ENCODE measurements around the gene STMN1. TPM values are rescaled to one million over a fixed set of nuclear protein-coding genes. Genes with fewer than 3 reads are reported as not detected.

The STMN1 gene
- total RNA-seq, 1 experiment from 2014 or later: 349 TPM

- H3K9me3 ChIP-seq (ENCODE audit: insufficient read depth, low read depth): no peaks in the 10 kb centered on the region
- no peak for TF ChIP-seq EZH2 (IDR thresholded peaks at IDR 0.05; ENCODE audit: low read depth)
- TF ChIP-seq CTCF (conservative IDR thresholded peaks at IDR 0.05): no peak
- no peaks in the 10 kb centered on the region for H3K36me3 ChIP-seq (ENCODE audit: low read depth)
- no peak for DNase-seq
- H3K4me1 ChIP-seq (replicated peaks; ENCODE audit: insufficient read depth): no peaks in the 10 kb centered on the region; the same call in 1 of the 2 replicates
- H3K27me3 ChIP-seq (ENCODE audit: insufficient read depth, low read depth): no peaks in the 10 kb centered on the region
- POLR2A ChIA-PET (ENCODE audit: unreplicated experiment): no interaction called here
- H3K9me2 ChIP-seq (ENCODE audit: insufficient read depth): no peaks in the 10 kb centered on the region
- no peak overlapping the region for H3K27ac ChIP-seq
- no peak overlapping the region for H2AFZ ChIP-seq
- H3K4me3 ChIP-seq: no peak overlapping the region
- intact Hi-C loops (cut with micrococcal nuclease; ENCODE audit: unreplicated experiment): no loop called here
- CTCF ChIA-PET: no interaction called here
- no TSS peak for BruUV-seq (replicated peaks)
- no peak overlapping the region for H3K4me2 ChIP-seq
- no peaks in the 10 kb centered on the region for H4K20me1 ChIP-seq (ENCODE audit: insufficient read depth)
- no peaks in the 10 kb centered on the region for H3F3A ChIP-seq (ENCODE audit: insufficient read depth, low read depth)
- H3K79me2 ChIP-seq (ENCODE audit: low read depth): no peaks in the 10 kb centered on the region
These were observed 4.9 kb upstream of the STMN1 start for GRCh38 chr1:25911162-25911561.

DNA sequence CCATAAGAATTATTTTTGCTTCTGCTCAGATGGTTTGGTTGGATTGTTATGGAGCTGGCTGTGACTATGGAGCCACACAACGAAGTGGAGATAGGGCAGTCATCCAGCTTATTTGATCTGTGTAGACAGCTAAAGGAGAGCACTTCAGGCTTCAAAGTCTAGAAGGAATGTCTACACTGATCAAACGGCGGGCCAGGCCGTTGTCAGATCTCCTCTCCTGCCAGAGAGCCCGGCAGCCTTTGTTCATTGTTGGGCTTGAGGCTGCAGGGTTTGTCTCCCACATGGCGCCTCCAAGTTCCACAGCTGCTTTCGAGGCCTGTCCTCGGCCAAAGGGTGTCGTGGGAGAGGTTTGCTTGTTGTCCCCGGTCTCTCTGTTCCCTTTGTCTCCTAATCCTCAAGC, 2.8 kb upstream of the STMN1 start:
- Histone ChIP-seq H3K4me2 (no peak overlapping the region), H3K9me3 (ENCODE audit: insufficient read depth, low read depth) (no peaks in the 10 kb centered on the region), H3K79me2 (ENCODE audit: low read depth) (peaks cover 12% of the 10 kb centered on the region), H3K4me3 (no peak overlapping the region), H3K27ac (no peak overlapping the region), H3K27me3 (ENCODE audit: insufficient read depth, low read depth) (no peaks in the 10 kb centered on the region), H3K9me2 (ENCODE audit: insufficient read depth) (no peaks in the 10 kb centered on the region), H4K20me1 (ENCODE audit: insufficient read depth) (no peaks in the 10 kb centered on the region; the same call in 1 of the 2 replicates), H2AFZ (no peak overlapping the region), H3K4me1 (replicated peaks; ENCODE audit: insufficient read depth) (peaks cover 10% of the 10 kb centered on the region), H3K36me3 (ENCODE audit: low read depth) (no peaks in the 10 kb centered on the region), H3F3A (ENCODE audit: insufficient read depth, low read depth) (peaks cover 6% of the 10 kb centered on the region; the same call in 1 of the 2 replicates)
- no peak for DNase-seq
- no TSS peak for BruUV-seq (replicated peaks)
- ChIA-PET POLR2A (ENCODE audit: unreplicated experiment) (interaction anchor here (0.6 kb wide), 1 partner anchor 16 kb away, joined by 5 read pairs; no protein-coding TSS in a partner anchor), CTCF (interaction anchor here (0.7 kb wide), 1 partner anchor 14 kb away, joined by 5 read pairs; no protein-coding TSS in a partner anchor)
- intact Hi-C loops (cut with micrococcal nuclease; ENCODE audit: unreplicated experiment): loop anchor here (5.0 kb wide), 1 partner anchor 87 kb away; no protein-coding TSS in a partner anchor
- TF ChIP-seq EZH2 (IDR thresholded peaks at IDR 0.05; ENCODE audit: low read depth): no peak
- no peak for TF ChIP-seq CTCF (conservative IDR thresholded peaks at IDR 0.05)

DNA sequence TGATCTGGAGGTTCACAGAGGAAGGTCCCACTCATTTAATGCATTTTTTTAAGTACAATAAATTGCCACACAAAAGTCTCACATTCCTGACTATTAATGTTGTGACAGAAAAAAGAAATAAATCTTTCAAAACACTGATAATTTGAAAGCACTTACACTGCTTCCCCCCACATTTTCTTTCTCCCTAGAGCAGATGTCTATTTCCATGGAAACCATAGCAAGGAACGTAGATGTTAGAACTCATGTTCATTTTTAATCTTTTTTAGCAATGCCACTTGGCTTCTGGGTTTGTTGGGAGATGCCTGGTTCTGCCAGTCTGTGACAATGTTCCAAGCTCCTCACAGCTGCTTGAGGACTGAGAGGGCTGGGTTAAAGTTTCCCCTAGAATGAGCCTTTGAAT, 1.9 kb upstream of the STMN1 start:
- intact Hi-C loops (cut with micrococcal nuclease; ENCODE audit: unreplicated experiment): loop anchor here (5.0 kb wide), 1 partner anchor 86 kb away; no protein-coding TSS in a partner anchor
- no peak for DNase-seq
- H3K27ac ChIP-seq: no peak overlapping the region
- H3K4me3 ChIP-seq: no peak overlapping the region
- peaks cover 21% of the 10 kb centered on the region for H3K79me2 ChIP-seq (ENCODE audit: low read depth)
- no peak overlapping the region for H3K4me2 ChIP-seq
- H3F3A ChIP-seq (ENCODE audit: insufficient read depth, low read depth): peaks cover 6% of the 10 kb centered on the region; the same call in 1 of the 2 replicates
- H3K9me3 ChIP-seq (ENCODE audit: insufficient read depth, low read depth): no peaks in the 10 kb centered on the region
- CTCF ChIA-PET: no interaction called here
- no peaks in the 10 kb centered on the region for H3K36me3 ChIP-seq (ENCODE audit: low read depth)
- H2AFZ ChIP-seq: no peak overlapping the region
- no TSS peak for BruUV-seq (replicated peaks)
- POLR2A ChIA-PET (ENCODE audit: unreplicated experiment): no interaction called here
- H3K9me2 ChIP-seq (ENCODE audit: insufficient read depth): no peaks in the 10 kb centered on the region
- peaks cover 15% of the 10 kb centered on the region for H3K4me1 ChIP-seq (replicated peaks; ENCODE audit: insufficient read depth)
- TF ChIP-seq CTCF (conservative IDR thresholded peaks at IDR 0.05): no peak
- no peak for TF ChIP-seq EZH2 (IDR thresholded peaks at IDR 0.05; ENCODE audit: low read depth)
- no peaks in the 10 kb centered on the region for H3K27me3 ChIP-seq (ENCODE audit: insufficient read depth, low read depth)
- no peaks in the 10 kb centered on the region; the same call in 1 of the 2 replicates for H4K20me1 ChIP-seq (ENCODE audit: insufficient read depth)
